Cardiac fibroblast (primary cell): ENCODE results near the gene ANKS1B.
"Not testable (repeated sequence)": the region's sequence is repeated elsewhere in the genome, so short reads cannot be mapped to it uniquely, and the experiment has no call there.

Experiments
- DNase-seq, 2 donors: peaks; one replicate each; pipeline versions ENCODE4 v3.0.0 to v3.0.0-alpha.2; 2010; ENCODE audit warnings: low read depth in 2 of 2
- H3K4me3 ChIP-seq, 2 donors: replicated peaks in 1 of 2; 1 replicate in 1 of 2; 2 replicates in 1 of 2; pipeline ENCODE4 v1.5.1; 2011; ENCODE audit warnings: low read depth in 2 of 2, low read length in 2 of 2, mild to moderate bottlenecking in 2 of 2, moderate library complexity in 1 of 2
- CTCF ChIP-seq: IDR thresholded peaks from one replicate; pipeline ENCODE4 v1.5.1; 2011; ENCODE audit warnings: low read depth, mild to moderate bottlenecking, low read length, inconsistent platforms

ANKS1B gene

GRCh38 chr12:98856897-98857540, 1127.7 kb downstream of the ANKS1B start:
- H3K4me3 ChIP-seq: no peak overlapping the region
- TF ChIP-seq CTCF: no peak
- DNase-seq: no peak

GRCh38 chr12:98852181-98852580, 1132.6 kb downstream of the ANKS1B start:
- TF ChIP-seq CTCF: no peak
- no peak for DNase-seq
- no peak overlapping the region for H3K4me3 ChIP-seq

- no peak for TF ChIP-seq CTCF
- DNase-seq: no peak
- H3K4me3 ChIP-seq: no peak overlapping the region
These were observed 1137.5 kb downstream of the ANKS1B start for GRCh38 chr12:98847242-98847641.

GRCh38 chr12:98845957-98846356, 1138.8 kb downstream of the ANKS1B start:
- no peak for TF ChIP-seq CTCF
- H3K4me3 ChIP-seq: no peak overlapping the region
- DNase-seq: no peak

- DNase-seq: no peak
- H3K4me3 ChIP-seq: no peak overlapping the region
- no peak for TF ChIP-seq CTCF
These were observed 1144.4 kb downstream of the ANKS1B start for GRCh38 chr12:98840325-98840724.

- peak; percentile 35 for TF ChIP-seq CTCF
- no peak overlapping the region for H3K4me3 ChIP-seq
- peak in 1 of 2 donors; percentile 2 for DNase-seq
These were observed 1146.5 kb downstream of the ANKS1B start for GRCh38 chr12:98838231-98838647.

GRCh38 chr12:98837134-98837752, 1147.5 kb downstream of the ANKS1B start:
- DNase-seq, H3K4me3 ChIP-seq: not testable (repeated sequence)
